Activated B cell treated with CpG ODN at 0.5 μM for 24 hours (primary cell): ENCODE results near the gene MX1. TPM values are rescaled to one million over a fixed set of nuclear protein-coding genes. Genes with fewer than 3 reads are reported as not detected.

ENCODE experiments used
- ATAC-seq: fragments of 200-7000 bp; cut with Tn5 transposase; one replicate; pipeline ENCODE4 v1.10.0; 2021; ENCODE audit warnings: low read depth, mild to moderate bottlenecking, moderate library complexity
- CTCF ChIA-PET: fragments of 350-600 bp; sonication (Branson Sonifier 250); formaldehyde crosslinking; loops from one replicate; lab custom pipeline; 2021; ENCODE audit warnings: antibody characterized with exemption; lab: Charles Lee
- POLR2A ChIA-PET: fragments of 350-600 bp; sonication (Branson Sonifier 250); formaldehyde crosslinking; loops from one replicate; lab custom pipeline; 2021; ENCODE audit warnings: antibody characterized with exemption; lab: Charles Lee
- DNase-seq: peaks from one replicate; pipeline ENCODE4 v3.0.0; 2022
- H3K27ac Mint-ChIP-seq: one replicate; pipeline ENCODE4 v1.8.0; 2020; ENCODE audit warnings: mixed read lengths
- H3K27me3 Mint-ChIP-seq: one replicate; pipeline ENCODE4 v1.8.0; 2021; ENCODE audit warnings: mixed read lengths
- H3K36me3 Mint-ChIP-seq: one replicate; pipeline ENCODE4 v1.8.0; 2021; ENCODE audit warnings: low read depth, mixed read lengths
- H3K4me1 Mint-ChIP-seq: one replicate; pipeline ENCODE4 v1.8.0; 2021; ENCODE audit warnings: mixed read lengths
- H3K4me3 Mint-ChIP-seq: one replicate; pipeline ENCODE4 v1.8.0; 2020; ENCODE audit warnings: mild to moderate bottlenecking, mixed read lengths
- H3K9me3 Mint-ChIP-seq: one replicate; pipeline ENCODE4 v1.8.0; 2020; ENCODE audit warnings: mixed read lengths
- intact Hi-C: fragments of 100-400 bp; cut with micrococcal nuclease; formaldehyde crosslinking; loops from one replicate; pipeline ENCODE4 v1.15.1; 2024
- total RNA-seq: library from RNA; stranded (reverse); gene quantifications from 2 replicates; pipeline ENCODE4 v1.2.3, GENCODE V29; 2022
- TF ChIP-seq, protein P1 (sequence below): fragments of 200-600 bp; IDR thresholded peaks from one replicate; pipeline ENCODE4 v1.8.0; 2022; ENCODE audit warnings: antibody characterized with exemption, mild to moderate bottlenecking

Gene MX1
- total RNA-seq, 1 donor from 2014 or later = 64.2 TPM

DNA sequence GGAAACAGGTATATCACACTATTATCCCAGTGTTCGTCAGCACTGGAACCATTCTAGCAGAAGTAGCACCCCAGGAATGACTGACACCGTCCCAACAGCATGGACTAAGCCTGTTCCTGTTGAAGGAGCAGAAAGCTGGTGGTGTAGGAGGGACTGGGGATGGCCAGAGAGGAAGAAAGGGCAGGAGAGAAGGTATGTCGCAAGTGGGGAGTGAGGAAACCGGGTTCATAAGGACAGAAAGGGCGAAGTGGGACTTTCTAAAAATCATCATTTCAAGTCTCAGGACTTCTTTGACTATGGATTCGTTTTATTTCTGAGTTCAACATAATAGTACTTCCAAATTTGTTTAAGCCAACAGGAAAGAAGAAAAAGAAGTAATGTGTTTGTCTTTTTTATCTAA is 19.7 kb upstream of the MX1 start:
- CTCF ChIA-PET = no interaction called here
- Mint-ChIP-seq H3K4me3 (no peak overlapping the region), H3K36me3 (peaks cover 79% of the 10 kb centered on the region), H3K27me3 (no peaks in the 10 kb centered on the region), H3K27ac (no peak overlapping the region), H3K9me3 (no peaks in the 10 kb centered on the region), H3K4me1 (peaks cover 1% of the 10 kb centered on the region)
- ATAC-seq (no peak), DNase-seq (no peak)
- TF ChIP-seq, protein P1, sequence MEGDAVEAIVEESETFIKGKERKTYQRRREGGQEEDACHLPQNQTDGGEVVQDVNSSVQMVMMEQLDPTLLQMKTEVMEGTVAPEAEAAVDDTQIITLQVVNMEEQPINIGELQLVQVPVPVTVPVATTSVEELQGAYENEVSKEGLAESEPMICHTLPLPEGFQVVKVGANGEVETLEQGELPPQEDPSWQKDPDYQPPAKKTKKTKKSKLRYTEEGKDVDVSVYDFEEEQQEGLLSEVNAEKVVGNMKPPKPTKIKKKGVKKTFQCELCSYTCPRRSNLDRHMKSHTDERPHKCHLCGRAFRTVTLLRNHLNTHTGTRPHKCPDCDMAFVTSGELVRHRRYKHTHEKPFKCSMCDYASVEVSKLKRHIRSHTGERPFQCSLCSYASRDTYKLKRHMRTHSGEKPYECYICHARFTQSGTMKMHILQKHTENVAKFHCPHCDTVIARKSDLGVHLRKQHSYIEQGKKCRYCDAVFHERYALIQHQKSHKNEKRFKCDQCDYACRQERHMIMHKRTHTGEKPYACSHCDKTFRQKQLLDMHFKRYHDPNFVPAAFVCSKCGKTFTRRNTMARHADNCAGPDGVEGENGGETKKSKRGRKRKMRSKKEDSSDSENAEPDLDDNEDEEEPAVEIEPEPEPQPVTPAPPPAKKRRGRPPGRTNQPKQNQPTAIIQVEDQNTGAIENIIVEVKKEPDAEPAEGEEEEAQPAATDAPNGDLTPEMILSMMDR = no peak
- POLR2A ChIA-PET = interaction anchor here (1.1 kb wide), 1 partner anchor 44 kb away, joined by 3 read pairs; no protein-coding TSS in a partner anchor
- intact Hi-C loops = no loop called here

DNA sequence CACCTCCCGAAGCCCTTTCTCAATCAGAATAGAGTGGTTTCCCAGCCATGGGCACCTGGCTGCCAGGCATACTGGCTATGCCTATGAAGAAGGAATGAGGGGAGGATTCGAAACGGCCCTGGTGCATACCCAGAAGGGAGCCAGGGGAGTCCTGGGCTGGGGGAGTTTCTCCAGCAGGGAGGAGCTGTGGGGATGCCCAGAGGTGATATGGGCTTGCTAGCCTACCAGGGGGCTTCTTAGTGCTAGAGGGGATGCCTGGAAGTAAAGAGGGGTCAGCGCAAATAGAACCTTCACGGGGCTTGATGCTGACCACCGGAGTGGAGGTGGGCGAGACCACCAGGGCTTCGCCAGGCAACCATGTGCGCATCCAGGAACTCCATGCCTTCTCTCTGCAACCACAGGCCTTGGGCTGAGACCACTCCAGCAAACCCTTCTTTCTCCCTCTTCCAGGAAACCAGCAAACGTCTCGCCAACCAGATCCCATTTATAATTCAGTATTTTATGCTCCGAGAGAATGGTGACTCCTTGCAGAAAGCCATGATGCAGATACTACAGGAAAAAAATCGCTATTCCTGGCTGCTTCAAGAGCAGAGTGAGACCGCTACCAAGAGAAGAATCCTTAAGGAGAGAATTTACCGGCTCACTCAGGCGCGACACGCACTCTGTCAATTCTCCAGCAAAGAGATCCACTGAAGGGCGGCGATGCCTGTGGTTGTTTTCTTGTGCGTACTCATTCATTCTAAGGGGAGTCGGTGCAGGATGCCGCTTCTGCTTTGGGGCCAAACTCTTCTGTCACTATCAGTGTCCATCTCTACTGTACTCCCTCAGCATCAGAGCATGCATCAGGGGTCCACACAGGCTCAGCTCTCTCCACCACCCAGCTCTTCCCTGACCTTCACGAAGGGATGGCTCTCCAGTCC is 18.2 kb upstream of the MX1 start:
- ChIA-PET CTCF (no interaction called here), POLR2A (no interaction called here)
- Mint-ChIP-seq H3K9me3 (peaks cover 6% of the 10 kb centered on the region), H3K4me3 (no peak overlapping the region), H3K27me3 (no peaks in the 10 kb centered on the region), H3K4me1 (peaks cover 5% of the 10 kb centered on the region), H3K36me3 (peaks cover 65% of the 10 kb centered on the region), H3K27ac (no peak overlapping the region)
- DNase-seq (no peak), ATAC-seq (no peak)
- TF ChIP-seq, protein P1 = no peak
- intact Hi-C loops = no loop called here

DNA sequence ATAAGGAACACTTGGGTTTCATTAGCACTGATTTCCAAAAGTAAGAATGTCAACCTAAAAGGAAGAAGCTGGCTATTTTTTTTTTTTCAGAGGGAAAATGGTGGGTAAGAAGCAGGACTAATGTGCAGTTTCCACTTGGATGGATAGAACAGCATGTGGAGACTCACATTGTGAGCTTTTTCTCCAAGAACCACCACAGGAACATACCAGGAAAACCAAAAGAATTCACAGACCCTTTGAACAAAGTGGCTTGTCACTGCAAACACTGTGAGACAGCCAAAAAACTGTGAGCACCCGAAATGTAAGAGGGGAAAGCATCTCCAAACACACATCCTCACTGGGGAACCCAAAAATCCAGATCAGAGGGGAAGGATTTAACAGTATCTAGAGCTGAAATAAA is 15.7 kb upstream of the MX1 start:
- POLR2A ChIA-PET = interaction anchor here (0.6 to 0.7 kb wide), 2 partner anchors 48 to 1969 kb away, joined by 3 to 7 read pairs; no protein-coding TSS in a partner anchor

DNA sequence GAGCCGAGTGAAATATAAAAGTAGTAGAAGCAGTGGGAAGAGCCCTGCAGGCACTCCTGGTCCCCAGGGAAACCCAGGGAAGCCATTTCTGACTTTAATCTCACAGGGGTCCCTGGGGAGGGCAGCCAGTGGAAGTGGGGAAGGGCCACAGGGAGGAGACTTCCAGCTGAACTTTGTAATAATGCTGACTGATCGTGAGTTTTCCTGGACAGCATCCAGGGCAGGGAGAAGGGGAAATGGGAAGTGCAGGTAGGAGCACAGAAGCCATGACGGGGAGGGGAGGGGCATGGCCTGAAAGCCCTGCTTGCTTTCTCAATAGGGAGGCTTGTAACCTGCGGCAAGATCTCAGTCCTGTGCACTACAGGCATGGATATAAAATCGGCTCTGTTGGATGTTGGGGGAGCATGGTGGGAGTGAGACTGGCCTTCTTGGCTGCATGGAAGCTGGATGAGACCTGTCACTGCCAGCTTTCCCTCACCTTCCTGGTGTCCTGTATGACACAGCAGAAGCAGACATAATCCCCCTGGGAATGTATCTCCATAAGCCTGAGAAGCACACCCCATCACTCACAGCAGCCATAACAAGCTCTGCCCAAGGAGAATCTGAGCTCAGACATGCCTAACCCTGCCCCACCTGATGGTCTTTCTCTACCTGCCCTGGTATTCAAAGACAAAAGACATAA is 15.1 kb upstream of the MX1 start:
- H3K27me3 Mint-ChIP-seq = no peaks in the 10 kb centered on the region
- ATAC-seq (no peak), DNase-seq (no peak)
- TF ChIP-seq, protein P1 = no peak
- H3K27ac Mint-ChIP-seq = no peak overlapping the region
- peaks cover 5% of the 10 kb centered on the region for H3K4me1 Mint-ChIP-seq
- intact Hi-C loops = no loop called here
- H3K9me3 Mint-ChIP-seq = peaks cover 13% of the 10 kb centered on the region
- peaks cover 43% of the 10 kb centered on the region for H3K36me3 Mint-ChIP-seq
- H3K4me3 Mint-ChIP-seq = no peak overlapping the region
- CTCF ChIA-PET = interaction anchor here (0.6 to 3.0 kb wide), 2 partner anchors 50 to 128 kb away, joined by 3 to 10 read pairs; no protein-coding TSS in a partner anchor
- POLR2A ChIA-PET = no interaction called here

More for the DNA sequence above, 15.7 kb upstream of the MX1 start:
- CTCF ChIA-PET = interaction anchor here (3.0 kb wide), 1 partner anchor 127 kb away, joined by 10 read pairs; no protein-coding TSS in a partner anchor
- Mint-ChIP-seq H3K9me3 (peaks cover 13% of the 10 kb centered on the region), H3K27me3 (no peaks in the 10 kb centered on the region), H3K27ac (no peak overlapping the region), H3K36me3 (peaks cover 43% of the 10 kb centered on the region), H3K4me3 (no peak overlapping the region), H3K4me1 (peaks cover 5% of the 10 kb centered on the region)
- intact Hi-C loops = no loop called here
- DNase-seq (no peak), ATAC-seq (no peak)
- TF ChIP-seq, protein P1 = no peak
